NCI-H146 treated with DMSO at 0.1 percent for 48 hours (cell line): ENCODE results near the gene SH3BP5L.
A peak's percentile ranks its signal among the peaks of the same experiment; 100 is the strongest.
"Not testable (repeated sequence)": the region's sequence is repeated elsewhere in the genome, so short reads cannot be mapped to it uniquely, and the experiment has no call there.

Experiments
- DNase-seq: peaks from one replicate; lab custom pipeline; 2025; ENCODE audit not compliant: unreplicated experiment; lab: John Stamatoyannopoulos, UW

Gene SH3BP5L

DNA sequence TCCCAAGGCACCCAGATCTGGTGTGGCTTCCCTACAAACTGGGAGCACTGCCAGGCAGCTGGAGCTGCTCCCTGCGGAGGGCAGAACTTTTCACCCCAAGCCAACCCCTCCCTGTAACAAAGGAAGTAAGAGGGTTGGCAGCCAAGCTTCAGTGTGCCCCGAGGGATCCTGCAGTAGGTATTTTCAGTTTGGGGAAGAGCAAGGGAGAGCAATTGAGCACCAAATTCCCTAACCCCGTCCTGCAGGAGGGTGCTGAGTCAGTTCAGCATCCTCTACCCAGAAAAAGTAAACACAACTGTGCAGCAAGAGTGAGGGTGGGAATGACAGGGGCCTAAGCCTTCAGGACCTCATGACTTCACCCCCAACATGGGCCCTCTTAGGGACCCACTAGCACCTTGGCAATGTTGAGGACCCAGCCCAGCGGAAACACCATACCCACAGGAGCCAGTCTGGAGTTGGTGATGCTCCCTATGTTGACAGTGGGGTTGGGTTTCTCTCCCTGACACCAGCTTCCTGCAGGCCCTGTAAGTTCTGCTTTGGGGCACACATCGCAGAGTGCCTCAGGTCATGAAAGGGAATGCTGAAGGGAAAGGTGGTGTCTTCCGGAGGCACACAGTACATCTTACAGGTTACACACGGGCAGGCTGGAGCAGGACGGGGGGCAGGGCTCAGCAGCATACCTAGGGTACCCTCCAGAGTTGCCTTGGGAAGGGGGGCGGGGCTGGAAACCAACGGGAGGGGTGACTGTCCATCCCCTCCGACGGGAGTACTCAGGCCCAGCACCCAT is 14.8 kb downstream of the SH3BP5L start:
- no peak for DNase-seq

DNA sequence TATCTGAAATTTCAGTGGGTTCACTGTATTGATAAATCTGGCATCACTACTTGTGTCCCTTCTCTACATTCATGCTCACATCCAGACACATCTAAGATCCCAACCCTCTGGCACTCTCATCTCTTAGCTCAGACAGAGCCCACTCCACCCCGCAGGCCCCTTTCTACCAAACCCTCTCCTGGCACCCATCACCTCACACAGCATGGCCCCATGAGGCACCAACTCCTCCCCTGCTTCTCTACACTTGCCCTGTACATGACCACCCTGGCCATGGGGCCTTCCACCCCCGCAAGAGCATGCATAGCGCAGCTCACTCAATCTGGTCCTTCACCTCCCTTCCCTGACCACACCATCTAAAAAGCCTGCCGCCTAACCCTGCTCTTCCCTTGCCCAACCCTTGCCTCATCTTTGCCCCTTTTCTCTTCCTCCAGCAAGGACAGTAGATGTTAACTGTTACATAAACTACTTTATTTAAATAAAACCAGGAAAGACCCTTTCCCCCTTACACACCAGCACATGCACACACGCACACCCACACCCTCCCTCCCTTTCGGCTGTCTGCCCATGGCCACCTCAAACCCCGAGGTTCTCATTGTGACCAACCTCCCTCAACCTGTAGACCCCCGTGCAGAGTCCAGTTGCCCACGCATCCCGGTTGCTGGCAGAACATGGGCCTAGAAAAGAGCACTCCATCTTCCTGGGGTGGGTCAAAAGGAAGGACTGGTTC is 15.6 kb downstream of the SH3BP5L start:
- no peak for DNase-seq

DNA sequence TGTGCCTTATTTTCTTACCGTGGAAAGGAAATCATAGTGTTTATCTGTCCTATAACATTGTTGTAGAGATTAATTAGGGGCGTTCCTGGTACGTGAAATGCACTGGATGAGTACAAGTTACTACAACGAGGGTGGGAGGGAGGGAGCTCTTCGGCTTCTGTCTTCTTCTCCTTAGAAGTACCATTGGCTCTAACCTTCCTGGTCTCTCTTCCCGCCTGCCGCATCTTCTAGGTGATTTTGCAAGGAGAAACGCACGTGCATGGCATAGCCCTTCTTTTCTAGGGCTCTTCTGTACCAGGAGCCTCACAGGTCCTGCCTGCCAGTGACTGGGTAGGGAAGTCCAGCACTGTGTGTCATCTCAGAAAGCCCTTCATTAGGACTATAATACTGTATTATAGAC is 16.8 kb downstream of the SH3BP5L start:
- no peak for DNase-seq

DNA sequence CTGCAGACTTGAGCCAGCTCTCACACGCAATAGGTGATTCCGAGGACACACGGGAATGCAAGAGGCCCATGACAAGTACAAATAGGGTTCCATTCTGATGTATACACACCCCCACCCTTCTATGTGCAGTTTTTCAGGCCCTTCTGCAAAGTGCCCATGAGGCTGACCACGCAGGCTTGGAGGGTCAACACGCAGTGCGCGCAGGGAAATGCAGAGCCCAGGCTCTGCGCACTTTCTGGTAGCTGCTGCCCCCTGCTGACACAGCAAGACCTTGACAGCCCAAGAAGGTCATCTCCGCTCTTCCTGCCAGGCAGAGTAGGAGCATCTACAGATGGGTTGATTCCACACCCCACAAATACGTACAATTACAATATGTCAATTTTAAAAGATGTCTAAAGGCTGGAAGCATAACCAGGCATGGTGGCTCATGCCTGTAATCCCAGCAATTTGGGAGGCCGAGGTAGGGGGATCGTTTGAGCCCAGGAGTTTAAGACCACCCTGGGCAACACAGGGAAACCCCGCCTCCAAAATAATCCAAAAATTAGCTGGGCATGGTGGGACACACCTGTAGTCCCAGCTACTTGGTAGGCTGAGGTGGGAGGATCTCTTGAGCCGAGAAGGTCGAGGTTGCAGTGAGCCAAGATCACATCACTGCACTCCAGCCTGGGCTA is 18.5 kb downstream of the SH3BP5L start:
- no peak for DNase-seq

DNA sequence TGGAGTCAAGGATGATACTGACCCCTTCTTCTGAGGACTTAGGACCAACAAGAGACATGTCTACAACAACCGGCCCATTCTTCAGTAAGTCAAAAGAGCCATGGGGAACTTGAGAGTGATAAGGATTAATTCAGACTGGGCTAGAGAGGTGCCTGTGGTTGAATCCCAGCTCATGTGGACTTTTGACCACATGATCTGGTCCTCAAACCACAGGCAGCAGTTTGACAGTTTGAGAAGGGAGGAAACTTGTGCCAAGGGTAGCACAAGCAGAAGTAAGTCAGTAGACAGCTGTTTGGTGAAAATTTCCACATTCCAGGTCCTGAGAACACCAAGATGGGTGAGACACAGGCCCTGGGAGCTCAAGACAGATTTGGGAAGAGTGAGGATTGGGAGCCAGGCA is 19.8 kb downstream of the SH3BP5L start:
- no peak for DNase-seq

DNA sequence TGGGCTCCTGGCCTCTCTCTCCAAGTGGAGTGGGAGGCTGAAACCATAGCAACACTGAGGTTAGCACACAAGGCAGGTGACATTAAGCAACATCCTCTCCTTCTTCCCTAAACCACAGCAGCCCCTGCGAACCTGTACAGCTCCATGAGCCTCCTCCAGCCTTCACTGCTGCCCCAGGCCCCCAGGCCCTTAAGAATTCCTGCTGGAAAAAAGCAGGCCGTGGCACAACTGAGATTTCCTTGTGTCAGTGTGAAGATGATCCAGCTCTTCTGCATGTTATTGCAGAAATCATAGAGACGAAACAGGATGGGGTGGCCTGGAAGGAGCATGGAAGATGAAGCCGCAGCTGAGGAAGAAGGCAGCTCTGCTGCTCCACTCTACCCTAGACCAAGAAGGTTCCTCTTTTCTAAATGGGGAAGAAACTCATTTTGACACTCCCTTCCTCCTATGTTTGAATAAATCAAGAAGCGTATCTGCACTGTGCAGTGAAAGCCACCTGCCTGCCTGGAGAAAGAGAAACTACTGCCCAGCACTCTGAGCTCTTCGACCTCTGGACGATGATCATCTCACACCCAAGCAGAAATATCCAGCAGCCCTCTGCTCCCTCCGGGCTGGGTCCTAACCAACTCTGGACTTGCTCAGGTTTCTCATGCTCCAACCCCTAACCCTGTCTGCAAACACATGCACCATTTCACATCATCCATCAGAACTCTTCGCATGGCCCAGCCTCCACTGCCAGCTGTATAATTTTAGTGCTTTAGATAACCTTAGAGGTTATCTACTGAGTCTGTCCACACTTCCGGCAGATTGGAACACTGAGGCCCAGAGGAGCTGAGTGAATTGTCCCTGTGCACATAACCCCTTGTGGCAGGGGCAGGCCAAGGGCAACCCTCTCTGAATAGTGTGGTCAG is 20.7 kb downstream of the SH3BP5L start:
- no peak for DNase-seq

DNA sequence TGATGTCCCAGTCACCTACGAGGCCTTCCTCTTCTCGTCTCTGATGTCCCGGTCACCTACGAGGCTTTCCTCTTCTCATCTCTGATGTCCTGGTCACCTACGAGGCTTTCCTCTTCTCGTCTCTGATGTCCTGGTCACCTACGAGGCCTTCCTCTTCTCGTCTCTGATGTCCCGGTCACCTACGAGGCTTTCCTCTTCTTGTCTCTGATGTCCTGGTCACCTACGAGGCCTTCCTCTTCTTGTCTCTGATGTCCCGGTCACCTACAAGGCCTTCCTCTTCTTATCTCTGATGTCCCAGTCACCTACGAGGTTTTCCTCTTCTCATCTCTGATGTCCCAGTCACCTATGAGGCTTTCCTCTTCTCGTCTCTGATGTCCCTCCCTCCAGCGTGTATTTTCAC is 22.2 kb downstream of the SH3BP5L start:
- not testable (repeated sequence) for DNase-seq

DNA sequence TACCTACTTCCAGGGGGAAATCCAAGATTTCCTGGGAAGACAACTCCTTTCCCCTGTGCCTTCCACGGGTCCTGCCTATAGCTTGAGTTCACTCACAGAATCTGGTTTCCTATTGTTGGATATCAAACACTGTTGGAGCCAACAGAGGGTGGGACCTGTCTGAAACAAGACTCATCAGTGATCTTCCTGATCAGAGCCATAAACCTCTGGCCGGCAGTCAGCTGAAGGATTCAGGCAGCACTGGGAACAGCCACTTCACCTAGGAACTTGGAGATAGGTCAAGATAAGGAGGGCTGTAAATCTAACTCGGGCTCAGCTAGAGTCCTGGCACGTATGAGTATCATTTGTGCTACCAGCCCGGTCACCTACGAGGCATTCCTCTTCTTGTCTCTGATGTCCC is 23.3 kb downstream of the SH3BP5L start:
- DNase-seq = no peak

DNA sequence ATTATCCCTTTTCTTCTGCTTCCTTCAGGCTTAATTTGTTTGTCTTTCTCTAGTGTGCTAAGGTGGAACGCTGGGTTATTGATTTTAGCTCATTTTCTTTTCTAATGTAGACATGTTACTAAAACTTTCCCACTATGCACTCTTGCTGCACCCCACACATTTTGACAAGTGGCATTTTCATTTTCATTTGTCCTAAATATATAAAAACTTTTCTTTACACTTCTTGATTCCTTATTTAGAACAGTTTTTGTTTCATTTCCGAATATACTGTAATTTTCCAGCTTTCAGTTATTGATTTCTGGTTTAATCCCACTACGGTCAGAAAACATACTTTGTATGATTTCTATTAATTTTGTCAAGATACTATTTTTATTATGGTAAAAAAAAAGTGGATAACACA is 25.3 kb downstream of the SH3BP5L start:
- no peak for DNase-seq

DNA sequence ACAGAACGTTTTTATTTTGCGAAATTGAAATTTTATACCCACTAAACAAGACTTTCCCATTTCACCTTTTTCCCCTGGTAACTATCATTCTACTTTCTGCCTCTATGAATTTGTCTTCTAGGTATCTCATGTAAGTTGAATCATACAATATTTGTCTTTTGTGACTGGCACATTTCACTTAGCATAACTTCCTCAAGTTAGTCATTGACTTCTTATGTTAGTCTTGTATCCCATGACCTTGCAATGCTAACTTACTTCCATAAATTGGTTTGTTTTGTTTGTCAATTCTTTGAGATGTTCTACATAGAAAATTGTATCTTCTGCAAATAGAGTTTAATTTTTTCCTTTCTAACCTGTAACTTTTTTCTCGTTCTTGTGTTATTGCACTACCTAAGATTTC is 26.9 kb downstream of the SH3BP5L start:
- DNase-seq = no peak

DNA sequence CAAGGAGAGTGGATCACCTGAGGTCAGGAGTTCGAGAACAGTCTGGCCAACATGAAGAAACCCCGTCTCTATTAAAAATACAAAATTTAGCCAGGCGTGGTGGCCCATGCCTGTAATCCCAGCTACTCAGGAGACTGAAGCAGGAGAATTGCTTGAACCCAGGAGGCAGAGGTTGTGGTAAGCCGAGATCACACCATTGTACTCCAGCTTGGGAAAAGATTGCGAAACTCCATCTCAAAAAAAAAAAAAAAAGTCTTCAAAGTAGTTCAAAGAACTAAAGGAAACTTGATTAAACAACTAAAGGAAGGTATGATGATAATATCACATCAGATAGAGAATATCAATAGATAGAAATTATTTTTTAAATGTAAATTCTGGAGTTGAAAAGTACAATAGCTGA is 31.1 kb downstream of the SH3BP5L start:
- not testable (repeated sequence) for DNase-seq

DNA sequence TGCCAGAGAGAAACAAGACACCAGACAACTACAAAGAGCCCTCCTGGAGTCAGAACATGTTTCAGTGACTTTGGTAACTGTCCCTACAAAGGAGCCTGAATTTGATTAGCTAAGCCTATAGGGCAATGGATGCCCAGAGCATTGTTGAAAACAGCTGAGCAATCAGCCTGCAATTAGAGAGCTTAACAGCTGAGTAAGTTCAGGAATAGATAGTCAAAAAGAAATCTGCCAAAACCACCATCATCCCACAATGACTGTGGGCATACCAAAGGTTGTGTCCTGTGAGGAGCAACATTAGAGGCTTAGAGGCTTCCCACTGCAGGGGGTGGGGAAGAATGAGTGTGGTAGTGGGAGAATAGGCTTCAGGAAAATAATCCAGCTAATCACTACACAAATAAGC is 32.1 kb downstream of the SH3BP5L start:
- peak; percentile 98 for DNase-seq

DNA sequence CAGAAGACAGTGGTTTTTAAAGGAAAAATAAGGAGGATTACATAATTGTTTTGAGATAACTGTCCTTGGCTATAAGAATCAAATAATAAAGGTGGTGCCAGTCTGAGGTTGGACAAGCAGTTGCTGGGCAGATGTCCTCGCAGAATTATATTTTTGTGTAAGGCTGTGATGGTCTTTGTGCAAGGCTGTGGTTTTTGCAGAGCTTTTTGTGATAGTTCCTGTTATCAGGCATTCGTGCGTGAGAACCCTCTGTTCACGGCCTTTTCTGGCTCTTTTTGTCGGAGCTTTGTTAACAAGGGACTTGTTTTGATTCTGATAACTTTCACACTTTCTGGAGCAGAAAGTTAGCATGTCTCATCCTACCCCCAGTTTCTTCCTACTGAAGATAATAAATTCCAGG is 33.4 kb downstream of the SH3BP5L start:
- DNase-seq = no peak

DNA sequence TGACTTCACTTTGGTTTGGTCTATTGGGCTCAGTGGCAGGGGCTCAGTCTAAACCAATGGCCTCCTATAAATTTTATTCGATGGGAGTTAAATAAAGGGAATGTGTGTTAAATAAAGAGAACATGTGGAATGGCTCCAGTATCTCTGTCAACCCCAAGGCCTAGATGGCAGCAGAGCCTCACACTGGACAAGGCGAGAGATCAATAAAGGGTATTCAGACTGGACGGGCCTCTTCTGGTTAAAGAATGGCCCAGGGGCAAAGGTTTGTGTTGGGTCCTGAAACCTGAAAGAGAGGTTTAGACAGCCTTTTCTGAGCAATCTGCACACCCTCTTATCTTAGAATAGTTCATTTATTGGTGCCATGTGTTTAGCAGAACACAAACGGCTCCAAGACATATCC is 34.7 kb downstream of the SH3BP5L start:
- no peak for DNase-seq

DNA sequence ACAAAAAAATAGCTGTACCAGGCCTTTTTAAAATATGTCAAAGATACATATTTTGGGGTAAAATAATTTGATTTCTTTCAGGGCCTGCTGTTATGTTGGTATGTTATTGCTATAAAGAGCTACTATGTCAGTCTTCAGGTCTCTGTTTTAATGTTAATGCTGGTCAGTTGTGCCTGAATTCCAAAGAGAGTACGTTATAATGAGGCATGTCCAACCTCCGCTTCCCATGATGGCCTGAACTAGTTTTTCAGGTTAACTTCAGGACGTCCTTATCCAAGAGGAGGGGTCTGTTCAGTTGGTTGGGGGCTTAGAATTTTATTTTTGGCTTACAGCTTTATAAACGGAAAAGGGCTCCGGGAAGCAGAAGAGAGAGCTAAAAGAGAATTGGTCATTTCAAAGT is 35.3 kb downstream of the SH3BP5L start:
- DNase-seq = no peak

DNA sequence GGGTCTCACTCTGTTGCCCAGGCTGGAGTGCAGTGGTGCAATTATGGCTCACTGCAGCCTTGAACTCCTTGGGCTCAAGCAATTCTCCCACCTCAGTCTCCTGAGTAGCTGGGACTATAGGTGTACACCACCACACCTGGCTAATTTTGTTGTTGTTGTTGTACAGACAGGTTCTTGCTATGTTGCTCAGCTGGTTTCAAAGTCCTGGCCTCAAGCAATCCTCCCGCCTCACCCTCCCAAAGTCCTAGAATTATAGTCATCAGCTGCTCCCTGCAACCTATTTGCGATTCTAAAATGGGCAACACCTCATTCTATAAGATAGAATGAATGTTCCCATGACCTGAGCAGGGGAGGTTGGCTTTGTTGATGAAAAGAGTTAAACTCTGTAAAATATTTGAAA is 36.4 kb downstream of the SH3BP5L start:
- not testable (repeated sequence) for DNase-seq

DNA sequence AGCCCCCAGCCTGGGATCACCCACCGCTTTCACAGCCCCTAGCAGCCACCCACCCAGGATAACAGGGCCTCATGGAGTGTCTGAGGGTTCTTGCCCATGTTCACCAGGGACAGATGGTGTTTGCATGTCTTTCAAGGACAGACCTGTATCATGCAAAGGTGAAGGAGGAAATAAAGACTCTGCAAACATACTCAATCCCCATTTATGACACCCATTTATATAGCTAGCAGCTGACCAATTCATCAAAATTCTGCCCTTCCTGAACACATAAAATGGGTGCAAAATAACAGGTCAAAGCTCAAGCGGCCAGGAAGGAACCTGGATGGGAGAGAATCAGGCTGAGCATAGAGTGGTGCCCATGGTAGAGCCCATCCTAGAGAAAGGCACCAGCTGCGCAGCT is 37.4 kb downstream of the SH3BP5L start:
- DNase-seq = no peak

DNA sequence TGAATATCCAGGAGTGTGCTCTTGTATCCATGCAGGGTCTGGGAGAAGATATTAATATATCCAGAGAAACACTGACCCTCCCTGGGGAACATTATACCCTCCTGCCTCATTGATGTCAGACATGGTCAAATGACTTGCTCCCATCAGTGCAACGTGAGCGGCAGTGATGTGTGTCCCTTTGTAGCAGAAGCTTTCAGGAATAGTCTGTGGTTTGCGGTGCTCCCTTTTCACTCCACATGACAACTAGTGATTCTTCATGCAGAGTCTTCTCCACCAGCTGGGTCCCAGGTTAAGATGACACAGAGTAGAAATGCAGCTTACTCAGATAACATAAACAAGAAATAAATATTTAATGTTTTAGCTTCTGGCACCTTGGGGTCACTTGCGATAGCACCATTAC is 38.3 kb downstream of the SH3BP5L start:
- no peak for DNase-seq

DNA sequence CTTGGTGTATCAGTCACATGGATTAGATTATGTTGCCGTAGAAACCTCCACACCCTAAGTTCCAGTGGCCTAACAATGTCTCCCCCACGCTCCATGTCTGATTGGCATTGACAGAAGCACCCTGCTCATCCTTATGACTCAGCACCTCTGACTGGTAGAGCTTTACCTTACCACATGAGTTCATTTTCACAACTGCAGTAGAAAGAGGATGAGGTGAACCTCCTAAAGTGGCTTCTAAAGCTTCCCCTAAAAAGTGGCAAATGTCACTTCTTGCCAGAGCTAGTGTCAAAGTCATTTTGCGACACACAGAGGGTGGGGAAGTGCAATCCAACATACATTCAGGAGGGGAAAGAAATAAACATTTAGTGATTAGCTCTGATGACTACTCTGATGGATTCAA is 39.6 kb downstream of the SH3BP5L start:
- no peak for DNase-seq

DNA sequence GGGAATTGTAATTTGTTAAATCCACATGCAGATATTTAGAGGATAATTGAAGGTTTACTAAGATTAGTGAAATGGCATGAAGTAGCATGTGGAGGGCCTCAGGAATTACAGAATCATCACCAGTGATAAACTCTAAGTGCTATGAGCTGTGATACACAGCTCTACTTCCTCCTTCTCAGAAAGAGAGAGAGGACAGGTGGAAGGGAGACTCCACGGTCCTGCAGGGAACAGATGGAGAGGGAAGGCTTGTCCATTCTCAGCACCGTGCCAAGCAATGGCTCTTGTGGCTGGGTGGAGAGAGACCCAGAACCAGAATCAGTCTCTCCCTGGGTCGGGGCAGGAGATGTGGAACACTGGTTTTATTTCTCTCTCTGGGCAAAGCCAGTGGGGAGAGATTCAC is 42.3 kb downstream of the SH3BP5L start:
- no peak for DNase-seq
